Measurements from ENCODE around the gene ARMC9. TPM values are rescaled to one million over a fixed set of nuclear protein-coding genes. Genes with fewer than 3 reads are reported as not detected.

ARMC9 gene, protein sequence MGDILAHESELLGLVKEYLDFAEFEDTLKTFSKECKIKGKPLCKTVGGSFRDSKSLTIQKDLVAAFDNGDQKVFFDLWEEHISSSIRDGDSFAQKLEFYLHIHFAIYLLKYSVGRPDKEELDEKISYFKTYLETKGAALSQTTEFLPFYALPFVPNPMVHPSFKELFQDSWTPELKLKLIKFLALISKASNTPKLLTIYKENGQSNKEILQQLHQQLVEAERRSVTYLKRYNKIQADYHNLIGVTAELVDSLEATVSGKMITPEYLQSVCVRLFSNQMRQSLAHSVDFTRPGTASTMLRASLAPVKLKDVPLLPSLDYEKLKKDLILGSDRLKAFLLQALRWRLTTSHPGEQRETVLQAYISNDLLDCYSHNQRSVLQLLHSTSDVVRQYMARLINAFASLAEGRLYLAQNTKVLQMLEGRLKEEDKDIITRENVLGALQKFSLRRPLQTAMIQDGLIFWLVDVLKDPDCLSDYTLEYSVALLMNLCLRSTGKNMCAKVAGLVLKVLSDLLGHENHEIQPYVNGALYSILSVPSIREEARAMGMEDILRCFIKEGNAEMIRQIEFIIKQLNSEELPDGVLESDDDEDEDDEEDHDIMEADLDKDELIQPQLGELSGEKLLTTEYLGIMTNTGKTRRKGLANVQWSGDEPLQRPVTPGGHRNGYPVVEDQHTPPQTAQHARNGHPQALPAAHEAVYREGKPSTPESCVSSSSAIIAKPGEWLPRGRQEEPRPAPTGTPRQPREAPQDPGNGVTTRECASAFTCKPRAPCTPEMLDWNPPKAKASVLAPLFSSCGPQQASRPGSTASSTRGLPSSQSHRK
- total RNA-seq: 1 to 10 TPM; 2.2 to 6.9 (median 5.3) TPM

DNA sequence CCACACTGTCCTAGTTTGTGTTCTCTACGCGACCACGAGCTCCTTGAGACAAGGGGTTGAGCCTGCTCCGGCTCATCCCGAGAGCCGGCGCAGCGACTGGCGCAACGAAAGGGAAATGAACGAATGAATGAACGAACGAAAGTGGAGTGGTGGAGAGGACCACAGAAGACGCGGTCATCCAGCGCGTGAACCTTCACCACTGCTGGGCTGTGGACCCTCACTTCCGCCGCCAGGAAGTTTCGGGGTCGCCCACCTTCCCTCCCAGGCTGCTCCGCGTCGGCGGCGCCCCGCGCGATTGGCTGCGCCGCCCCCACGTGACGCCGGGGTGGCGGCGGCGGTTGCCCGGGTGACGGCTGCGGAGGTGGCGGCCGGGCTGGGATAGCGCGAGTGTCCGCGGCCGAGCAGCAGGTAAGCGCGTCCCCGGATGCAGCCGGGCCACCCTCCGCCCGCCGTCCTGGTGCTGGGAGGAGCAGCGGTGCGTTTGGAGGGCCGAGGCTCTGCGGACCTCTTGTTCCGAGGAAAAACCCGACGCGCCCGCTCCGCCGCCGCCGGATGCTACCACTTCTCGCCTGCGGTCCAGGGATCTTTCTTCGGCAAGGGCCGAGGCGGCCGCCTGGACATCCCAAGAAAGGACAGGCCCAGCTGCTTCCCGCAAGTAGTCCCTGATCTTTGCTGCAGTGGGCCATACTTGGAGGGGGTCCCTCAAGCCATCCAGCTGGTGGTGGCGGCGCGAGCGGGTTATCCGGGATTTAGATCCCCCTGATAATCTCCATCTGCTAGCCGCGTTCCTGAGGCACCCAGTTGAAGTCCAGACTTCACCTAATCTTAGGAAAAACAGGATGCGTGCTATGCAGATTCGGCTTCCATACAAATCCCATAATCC is at the start of gene ARMC9:
Gene ARMC9 (plus strand): TSS at position 341 of the 883 bp plus-strand sequence. CDS start 7,608 bp downstream, outside the sequence.
- peak within 1 kb of the TSS; percentile 52 for H3K4me3 ChIP-seq (ENCODE audit: low read depth, poor library complexity, severe bottlenecking)
- DNase-seq (ENCODE audit: low spot score in 2 of 2): peak in 1 of 2 donors; percentile 91
- TF ChIP-seq, protein P1, sequence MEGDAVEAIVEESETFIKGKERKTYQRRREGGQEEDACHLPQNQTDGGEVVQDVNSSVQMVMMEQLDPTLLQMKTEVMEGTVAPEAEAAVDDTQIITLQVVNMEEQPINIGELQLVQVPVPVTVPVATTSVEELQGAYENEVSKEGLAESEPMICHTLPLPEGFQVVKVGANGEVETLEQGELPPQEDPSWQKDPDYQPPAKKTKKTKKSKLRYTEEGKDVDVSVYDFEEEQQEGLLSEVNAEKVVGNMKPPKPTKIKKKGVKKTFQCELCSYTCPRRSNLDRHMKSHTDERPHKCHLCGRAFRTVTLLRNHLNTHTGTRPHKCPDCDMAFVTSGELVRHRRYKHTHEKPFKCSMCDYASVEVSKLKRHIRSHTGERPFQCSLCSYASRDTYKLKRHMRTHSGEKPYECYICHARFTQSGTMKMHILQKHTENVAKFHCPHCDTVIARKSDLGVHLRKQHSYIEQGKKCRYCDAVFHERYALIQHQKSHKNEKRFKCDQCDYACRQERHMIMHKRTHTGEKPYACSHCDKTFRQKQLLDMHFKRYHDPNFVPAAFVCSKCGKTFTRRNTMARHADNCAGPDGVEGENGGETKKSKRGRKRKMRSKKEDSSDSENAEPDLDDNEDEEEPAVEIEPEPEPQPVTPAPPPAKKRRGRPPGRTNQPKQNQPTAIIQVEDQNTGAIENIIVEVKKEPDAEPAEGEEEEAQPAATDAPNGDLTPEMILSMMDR (IDR thresholded peaks at IDR 0.05): no peak
- no peak for TF ChIP-seq POLR2A (IDR thresholded peaks at IDR 0.05)
- WGBS, 2 donors: 1 to 2% methylated on average over 30 to 40 of the region's 83 CpGs
- intact Hi-C loops (cut with DNase I; ENCODE audit: low total_unique reads): no loop called here

DNA sequence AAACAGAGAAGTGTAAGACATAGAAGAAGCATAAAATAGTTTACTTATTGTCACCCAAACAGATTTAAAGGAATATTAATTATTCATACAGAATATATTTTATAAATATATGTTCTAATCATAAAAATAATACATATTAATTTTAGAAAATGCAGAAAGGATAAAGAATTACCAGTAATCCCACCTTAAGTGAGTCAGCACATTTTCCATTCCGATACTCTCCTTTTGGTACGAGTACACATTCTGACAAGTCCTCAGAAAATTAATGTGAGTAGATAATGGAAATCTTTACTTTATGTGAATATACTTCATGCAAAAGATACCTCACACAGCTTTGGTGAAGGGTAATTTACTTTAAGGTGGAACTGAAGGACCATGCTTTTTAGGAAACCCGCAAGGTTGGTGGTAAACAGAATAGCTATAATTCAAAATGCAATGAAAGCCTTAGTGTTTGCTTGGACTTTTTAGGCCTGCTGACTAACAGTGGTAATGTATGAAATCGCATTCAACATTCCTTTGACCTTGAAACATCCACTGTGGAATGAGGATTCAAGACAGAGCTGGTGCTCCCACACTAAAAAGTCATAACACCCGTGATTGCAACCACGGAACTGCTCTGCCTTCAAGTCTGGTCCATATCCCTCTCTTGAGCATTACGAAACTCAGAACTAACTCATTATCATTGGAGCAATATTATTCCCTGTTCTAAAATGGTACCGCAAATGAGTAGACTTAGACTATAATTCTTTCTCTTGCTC is 45.5 kb upstream of the ARMC9 start:
- DNase-seq (ENCODE audit: low spot score in 2 of 2): no peak
- TF ChIP-seq POLR2A (IDR thresholded peaks at IDR 0.05): no peak
- TF ChIP-seq, protein P1 (IDR thresholded peaks at IDR 0.05): no peak
- WGBS, 2 donors: 93 to 94% methylated on average over 8 of the region's 8 CpGs
- no peak overlapping the region for H3K4me3 ChIP-seq (ENCODE audit: low read depth, poor library complexity, severe bottlenecking)
- intact Hi-C loops (cut with DNase I; ENCODE audit: low total_unique reads): no loop called here

DNA sequence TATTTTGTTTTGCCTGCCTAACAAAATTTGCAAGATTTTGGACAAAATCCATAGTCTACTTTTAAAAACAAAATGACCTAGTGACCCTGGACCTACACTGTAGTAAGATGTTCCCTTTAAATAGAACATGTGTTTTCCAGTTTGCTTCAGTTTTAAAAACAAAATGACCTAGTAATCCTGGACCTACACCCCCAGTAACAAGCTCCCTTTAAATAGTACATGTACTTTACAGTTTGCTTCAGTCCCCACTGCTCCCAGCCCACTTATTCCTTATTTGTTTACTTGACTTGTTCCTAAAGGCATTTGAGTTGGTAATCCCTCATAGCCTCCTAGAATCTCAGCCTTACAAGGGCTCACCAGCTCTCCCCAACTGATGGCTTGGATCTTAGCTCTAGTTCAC is 39.1 kb upstream of the ARMC9 start:
- intact Hi-C loops (cut with DNase I; ENCODE audit: low total_unique reads): no loop called here
- H3K4me3 ChIP-seq (ENCODE audit: low read depth, poor library complexity, severe bottlenecking): no peak overlapping the region
- TF ChIP-seq POLR2A (IDR thresholded peaks at IDR 0.05): no peak
- TF ChIP-seq, protein P1 (IDR thresholded peaks at IDR 0.05): no peak
- DNase-seq (ENCODE audit: low spot score in 2 of 2): no peak

DNA sequence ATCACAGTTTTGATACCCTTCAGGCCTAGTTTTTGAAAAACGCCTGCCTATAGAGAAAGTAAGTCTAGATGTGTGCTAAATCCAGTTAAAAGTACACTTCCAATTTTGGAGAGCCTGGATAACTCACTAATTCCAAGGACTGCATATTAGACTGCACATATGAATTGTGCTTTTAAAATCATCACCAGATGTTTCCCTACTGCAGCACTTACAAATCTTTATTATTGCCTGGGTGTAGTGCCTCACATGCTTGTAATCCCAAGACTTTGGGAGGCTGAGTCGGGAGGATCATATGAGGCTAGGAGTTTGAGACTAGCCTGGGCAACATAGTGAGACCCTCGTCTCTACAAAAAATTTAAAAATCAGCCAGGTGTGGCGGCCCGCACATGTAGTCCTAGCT is 37.7 kb upstream of the ARMC9 start:
- TF ChIP-seq POLR2A (IDR thresholded peaks at IDR 0.05): no peak
- TF ChIP-seq, protein P1 (IDR thresholded peaks at IDR 0.05): no peak
- 92% methylated on average over 5 of the region's 5 CpGs for WGBS, 2 donors
- DNase-seq (ENCODE audit: low spot score in 2 of 2): no peak
- H3K4me3 ChIP-seq (ENCODE audit: low read depth, poor library complexity, severe bottlenecking): no peak overlapping the region
- intact Hi-C loops (cut with DNase I; ENCODE audit: low total_unique reads): no loop called here

All from lower leg skin (tissue), 4 donors.